ENCODE data around the gene CNTRL. TPM values are rescaled to one million over a fixed set of nuclear protein-coding genes. Genes with fewer than 3 reads are reported as not detected.

CNTRL gene
- polyA plus RNA-seq, 1 of the 3 experiments (the other 2 are of a cell fraction): 3.6 TPM

DNA sequence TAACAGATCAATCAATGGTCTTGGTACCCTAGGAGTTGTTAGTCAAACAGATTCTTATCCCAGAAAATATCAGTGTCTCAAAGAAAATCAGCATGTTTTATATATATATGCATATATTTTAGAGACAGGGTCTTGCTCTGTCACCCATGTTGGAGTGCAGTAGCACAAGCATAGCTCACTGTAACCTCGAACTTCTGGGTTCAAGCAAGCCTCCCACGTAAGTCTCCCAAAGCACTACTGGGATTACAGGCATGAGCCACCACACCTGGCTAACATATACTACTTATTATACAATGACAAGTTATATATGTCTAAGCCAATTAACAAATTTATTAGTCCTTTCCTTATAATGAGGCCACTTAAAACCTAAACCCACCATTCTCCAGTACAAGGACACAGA, 116.5 kb downstream of the CNTRL start:
- Histone ChIP-seq H3F3A (replicated peaks; ENCODE audit: insufficient read depth) (peaks cover 25% of the 10 kb centered on the region), H3K9me3 (no peaks in the 10 kb centered on the region), H3K27me3 (ENCODE audit: insufficient read depth) (no peaks in the 10 kb centered on the region), H3K9me2 (no peaks in the 10 kb centered on the region), H3K27ac (ENCODE audit: low read depth in 2 of 2, low read length in 1 of 2) (no peak overlapping the region), H3K79me2 (ENCODE audit: insufficient read depth) (peaks cover 100% of the 10 kb centered on the region), H3K4me1 (ENCODE audit: control insufficient read depth in 1 of 2, insufficient read depth in 2 of 2, low read depth in 1 of 2, low read length in 1 of 2) (peaks cover 3 to 39% of the 10 kb centered on the region in 2 experiments; a peak in 2 of 4 replicates), H4K20me1 (ENCODE audit: insufficient read depth) (peaks cover 91% of the 10 kb centered on the region), H3K9ac (no peak overlapping the region), H3K4me3 (ENCODE audit: low read depth in 2 of 2, low read length in 1 of 2) (no peak overlapping the region), H3K36me3 (replicated peaks in 1 of 2; ENCODE audit: control insufficient read depth in 1 of 2, insufficient read depth in 2 of 2, low read length in 1 of 2) (peaks cover 17 to 31% of the 10 kb centered on the region in 2 experiments), H2AFZ (ENCODE audit: low read depth) (no peak overlapping the region), H3K4me2 (no peak overlapping the region)
- ChIA-PET POLR2A (no interaction called here), CTCF (interaction anchor here (1.2 kb wide), 1 partner anchor 129 kb away, joined by 6 read pairs; no protein-coding TSS in a partner anchor)
- 93% methylated on average over 2 of the region's 2 CpGs for WGBS (ENCODE audit: low lambda C conversion rate)
- DNase-seq: no peak
- TF ChIP-seq, protein P1, sequence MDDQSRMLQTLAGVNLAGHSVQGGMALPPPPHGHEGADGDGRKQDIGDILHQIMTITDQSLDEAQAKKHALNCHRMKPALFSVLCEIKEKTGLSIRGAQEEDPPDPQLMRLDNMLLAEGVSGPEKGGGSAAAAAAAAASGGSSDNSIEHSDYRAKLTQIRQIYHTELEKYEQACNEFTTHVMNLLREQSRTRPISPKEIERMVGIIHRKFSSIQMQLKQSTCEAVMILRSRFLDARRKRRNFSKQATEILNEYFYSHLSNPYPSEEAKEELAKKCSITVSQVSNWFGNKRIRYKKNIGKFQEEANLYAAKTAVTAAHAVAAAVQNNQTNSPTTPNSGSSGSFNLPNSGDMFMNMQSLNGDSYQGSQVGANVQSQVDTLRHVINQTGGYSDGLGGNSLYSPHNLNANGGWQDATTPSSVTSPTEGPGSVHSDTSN (IDR thresholded peaks at IDR 0.05): no peak
- TF ChIP-seq, protein P2, sequence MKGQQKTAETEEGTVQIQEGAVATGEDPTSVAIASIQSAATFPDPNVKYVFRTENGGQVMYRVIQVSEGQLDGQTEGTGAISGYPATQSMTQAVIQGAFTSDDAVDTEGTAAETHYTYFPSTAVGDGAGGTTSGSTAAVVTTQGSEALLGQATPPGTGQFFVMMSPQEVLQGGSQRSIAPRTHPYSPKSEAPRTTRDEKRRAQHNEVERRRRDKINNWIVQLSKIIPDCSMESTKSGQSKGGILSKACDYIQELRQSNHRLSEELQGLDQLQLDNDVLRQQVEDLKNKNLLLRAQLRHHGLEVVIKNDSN (IDR thresholded peaks at IDR 0.05; ENCODE audit: borderline replicate concordance, low read depth): no peak
- TF ChIP-seq CHD2 (IDR thresholded peaks at IDR 0.05; ENCODE audit: low read length, partially characterized antibody) (no peak), IRF3 (IDR thresholded peaks at IDR 0.05; ENCODE audit: low read depth, low read length) (no peak), GABPA (IDR thresholded peaks at IDR 0.05; ENCODE audit: low read depth) (no peak), JUND (IDR thresholded peaks at IDR 0.05) (no peak), RAD21 (IDR thresholded peaks at IDR 0.05; ENCODE audit: low read length) (no peak), YY1 (IDR thresholded peaks at IDR 0.05; ENCODE audit: low read depth) (no peak), NFIC (IDR thresholded peaks at IDR 0.05; ENCODE audit: borderline replicate concordance) (no peak), NRF1 (IDR thresholded peaks at IDR 0.05; ENCODE audit: low read depth, low read length) (no peak)
- TF ChIP-seq, protein P3, sequence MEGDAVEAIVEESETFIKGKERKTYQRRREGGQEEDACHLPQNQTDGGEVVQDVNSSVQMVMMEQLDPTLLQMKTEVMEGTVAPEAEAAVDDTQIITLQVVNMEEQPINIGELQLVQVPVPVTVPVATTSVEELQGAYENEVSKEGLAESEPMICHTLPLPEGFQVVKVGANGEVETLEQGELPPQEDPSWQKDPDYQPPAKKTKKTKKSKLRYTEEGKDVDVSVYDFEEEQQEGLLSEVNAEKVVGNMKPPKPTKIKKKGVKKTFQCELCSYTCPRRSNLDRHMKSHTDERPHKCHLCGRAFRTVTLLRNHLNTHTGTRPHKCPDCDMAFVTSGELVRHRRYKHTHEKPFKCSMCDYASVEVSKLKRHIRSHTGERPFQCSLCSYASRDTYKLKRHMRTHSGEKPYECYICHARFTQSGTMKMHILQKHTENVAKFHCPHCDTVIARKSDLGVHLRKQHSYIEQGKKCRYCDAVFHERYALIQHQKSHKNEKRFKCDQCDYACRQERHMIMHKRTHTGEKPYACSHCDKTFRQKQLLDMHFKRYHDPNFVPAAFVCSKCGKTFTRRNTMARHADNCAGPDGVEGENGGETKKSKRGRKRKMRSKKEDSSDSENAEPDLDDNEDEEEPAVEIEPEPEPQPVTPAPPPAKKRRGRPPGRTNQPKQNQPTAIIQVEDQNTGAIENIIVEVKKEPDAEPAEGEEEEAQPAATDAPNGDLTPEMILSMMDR (IDR thresholded peaks at IDR 0.05): no peak
- TF ChIP-seq, protein P4, sequence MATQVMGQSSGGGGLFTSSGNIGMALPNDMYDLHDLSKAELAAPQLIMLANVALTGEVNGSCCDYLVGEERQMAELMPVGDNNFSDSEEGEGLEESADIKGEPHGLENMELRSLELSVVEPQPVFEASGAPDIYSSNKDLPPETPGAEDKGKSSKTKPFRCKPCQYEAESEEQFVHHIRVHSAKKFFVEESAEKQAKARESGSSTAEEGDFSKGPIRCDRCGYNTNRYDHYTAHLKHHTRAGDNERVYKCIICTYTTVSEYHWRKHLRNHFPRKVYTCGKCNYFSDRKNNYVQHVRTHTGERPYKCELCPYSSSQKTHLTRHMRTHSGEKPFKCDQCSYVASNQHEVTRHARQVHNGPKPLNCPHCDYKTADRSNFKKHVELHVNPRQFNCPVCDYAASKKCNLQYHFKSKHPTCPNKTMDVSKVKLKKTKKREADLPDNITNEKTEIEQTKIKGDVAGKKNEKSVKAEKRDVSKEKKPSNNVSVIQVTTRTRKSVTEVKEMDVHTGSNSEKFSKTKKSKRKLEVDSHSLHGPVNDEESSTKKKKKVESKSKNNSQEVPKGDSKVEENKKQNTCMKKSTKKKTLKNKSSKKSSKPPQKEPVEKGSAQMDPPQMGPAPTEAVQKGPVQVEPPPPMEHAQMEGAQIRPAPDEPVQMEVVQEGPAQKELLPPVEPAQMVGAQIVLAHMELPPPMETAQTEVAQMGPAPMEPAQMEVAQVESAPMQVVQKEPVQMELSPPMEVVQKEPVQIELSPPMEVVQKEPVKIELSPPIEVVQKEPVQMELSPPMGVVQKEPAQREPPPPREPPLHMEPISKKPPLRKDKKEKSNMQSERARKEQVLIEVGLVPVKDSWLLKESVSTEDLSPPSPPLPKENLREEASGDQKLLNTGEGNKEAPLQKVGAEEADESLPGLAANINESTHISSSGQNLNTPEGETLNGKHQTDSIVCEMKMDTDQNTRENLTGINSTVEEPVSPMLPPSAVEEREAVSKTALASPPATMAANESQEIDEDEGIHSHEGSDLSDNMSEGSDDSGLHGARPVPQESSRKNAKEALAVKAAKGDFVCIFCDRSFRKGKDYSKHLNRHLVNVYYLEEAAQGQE (IDR thresholded peaks at IDR 0.05; ENCODE audit: low read depth, low read length): no peak
- TF ChIP-seq, protein P5, sequence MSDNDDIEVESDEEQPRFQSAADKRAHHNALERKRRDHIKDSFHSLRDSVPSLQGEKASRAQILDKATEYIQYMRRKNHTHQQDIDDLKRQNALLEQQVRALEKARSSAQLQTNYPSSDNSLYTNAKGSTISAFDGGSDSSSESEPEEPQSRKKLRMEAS (IDR thresholded peaks at IDR 0.05; ENCODE audit: low read depth): no peak
- TF ChIP-seq, protein P6, sequence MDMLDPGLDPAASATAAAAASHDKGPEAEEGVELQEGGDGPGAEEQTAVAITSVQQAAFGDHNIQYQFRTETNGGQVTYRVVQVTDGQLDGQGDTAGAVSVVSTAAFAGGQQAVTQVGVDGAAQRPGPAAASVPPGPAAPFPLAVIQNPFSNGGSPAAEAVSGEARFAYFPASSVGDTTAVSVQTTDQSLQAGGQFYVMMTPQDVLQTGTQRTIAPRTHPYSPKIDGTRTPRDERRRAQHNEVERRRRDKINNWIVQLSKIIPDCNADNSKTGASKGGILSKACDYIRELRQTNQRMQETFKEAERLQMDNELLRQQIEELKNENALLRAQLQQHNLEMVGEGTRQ (IDR thresholded peaks at IDR 0.05; ENCODE audit: borderline replicate concordance, low read depth, low read length): no peak
